Astrocyte (in vitro differentiated cells and primary cell): ENCODE results near the gene CAT. TPM values are rescaled to one million over a fixed set of nuclear protein-coding genes. Genes with fewer than 3 reads are reported as not detected.

Experiments used
- DNase-seq: peaks from one replicate; pipeline ENCODE4 v3.0.0-alpha.2; 2010; ENCODE audit warnings: low read depth
- FAIRE-seq: peaks from 2 replicates; lab custom pipeline; 2011; peaks lifted over from hg19 to GRCh38; lab: Jason Lieb, UNC
- H2AFZ ChIP-seq: 2 replicates; pipeline ENCODE4 v1.6.0; 2012; ENCODE audit warnings: low read depth, low read length, inconsistent platforms
- H3K27ac ChIP-seq: 2 replicates; pipeline ENCODE4 v1.5.1; 2011; ENCODE audit warnings: low read depth, low read length, inconsistent platforms
- H3K27me3 ChIP-seq: 2 replicates; pipeline ENCODE4 v1.6.0; 2011; ENCODE audit warnings: low read length, inconsistent platforms; ENCODE audit not compliant: insufficient read depth
- H3K36me3 ChIP-seq: 2 replicates; pipeline ENCODE4 v1.5.1; 2011; ENCODE audit warnings: low read length, inconsistent platforms; ENCODE audit not compliant: insufficient read depth
- H3K4me1 ChIP-seq: 2 replicates; pipeline ENCODE4 v1.5.1; 2011; ENCODE audit warnings: low read length, inconsistent platforms; ENCODE audit not compliant: insufficient read depth
- H3K4me2 ChIP-seq: 2 replicates; pipeline ENCODE4 v1.6.0; 2012; ENCODE audit warnings: low read length, inconsistent platforms
- H3K4me3 ChIP-seq: 2 replicates; pipeline ENCODE4 v1.5.1; 2011; ENCODE audit warnings: low read depth, mild to moderate bottlenecking, low read length, inconsistent platforms; ENCODE audit not compliant: insufficient read depth
- H3K79me2 ChIP-seq: 2 replicates; pipeline ENCODE4 v1.6.0; 2012; ENCODE audit warnings: mild to moderate bottlenecking, low read length, inconsistent platforms; ENCODE audit not compliant: insufficient read depth
- H3K9ac ChIP-seq: 2 replicates; pipeline ENCODE4 v1.6.0; 2012; ENCODE audit warnings: mild to moderate bottlenecking, low read length, inconsistent platforms
- H3K9me3 ChIP-seq: 2 replicates; pipeline ENCODE4 v1.5.1; 2012; ENCODE audit warnings: low read depth, mild to moderate bottlenecking, low read length, inconsistent platforms; ENCODE audit not compliant: insufficient read depth
- H4K20me1 ChIP-seq: 2 replicates; pipeline ENCODE4 v1.6.0; 2012; ENCODE audit warnings: low read length, inconsistent platforms; ENCODE audit not compliant: insufficient read depth
- H3K27ac Mint-ChIP-seq: one replicate; pipeline ENCODE4 v1.8.0; 2021; ENCODE audit warnings: mild to moderate bottlenecking, mixed read lengths; ENCODE audit not compliant: unreplicated experiment
- H3K27me3 Mint-ChIP-seq: one replicate; pipeline ENCODE4 v1.8.0; 2021; ENCODE audit warnings: low read depth, mixed read lengths; ENCODE audit not compliant: unreplicated experiment
- H3K36me3 Mint-ChIP-seq: one replicate; pipeline ENCODE4 v1.8.0; 2021; ENCODE audit warnings: low read depth, mixed read lengths; ENCODE audit not compliant: unreplicated experiment
- H3K4me1 Mint-ChIP-seq: one replicate; pipeline ENCODE4 v1.8.0; 2021; ENCODE audit warnings: low read depth, mixed read lengths; ENCODE audit not compliant: unreplicated experiment
- H3K4me3 Mint-ChIP-seq: one replicate; pipeline ENCODE4 v1.8.0; 2021; ENCODE audit warnings: mild to moderate bottlenecking, moderate library complexity, mixed read lengths; ENCODE audit not compliant: unreplicated experiment
- H3K9me3 Mint-ChIP-seq: one replicate; pipeline ENCODE4 v1.8.0; 2021; ENCODE audit warnings: mild to moderate bottlenecking, mixed read lengths; ENCODE audit not compliant: unreplicated experiment
- CTCF ChIP-seq: IDR thresholded peaks from 2 replicates; pipeline ENCODE4 v1.5.1; 2011; ENCODE audit warnings: low read depth, mild to moderate bottlenecking, inconsistent platforms, low read length, moderate library complexity; ENCODE audit not compliant: insufficient read depth
- EZH2 ChIP-seq: IDR thresholded peaks from 2 replicates; pipeline ENCODE4 v1.6.1; 2012; ENCODE audit warnings: mild to moderate bottlenecking, low read length, inconsistent platforms; ENCODE audit not compliant: insufficient read depth
- total RNA-seq: library from RNA; stranded (reverse); gene quantifications from 2 replicates; pipeline ENCODE4 v1.2.1, GENCODE V29; 2021

CAT gene
- total RNA-seq, 1 donor from 2014 or later, result 17.6 TPM

GRCh38 chr11:34459507-34460162 is 20.9 kb downstream of the CAT start:
- Histone ChIP-seq H3K27me3 (no peaks in the 10 kb centered on the region), H3K36me3 (peaks cover 21% of the 10 kb centered on the region), H2AFZ (no peak overlapping the region), H4K20me1 (no peaks in the 10 kb centered on the region), H3K9me3 (no peaks in the 10 kb centered on the region), H3K4me1 (no peaks in the 10 kb centered on the region), H3K79me2 (no peaks in the 10 kb centered on the region), H3K9ac (no peak overlapping the region), H3K4me3 (no peak overlapping the region), H3K4me2 (no peak overlapping the region), H3K27ac (no peak overlapping the region)
- TF ChIP-seq EZH2 (no peak), CTCF (no peak)
- no peak overlapping the region for H3K27ac Mint-ChIP-seq
- no peak overlapping the region for H3K4me3 Mint-ChIP-seq
- DNase-seq (no peak), FAIRE-seq (no peak)
- H3K36me3 Mint-ChIP-seq, result peaks cover 30% of the 10 kb centered on the region
- peaks cover under 1% of the 10 kb centered on the region for H3K9me3 Mint-ChIP-seq
- no peaks in the 10 kb centered on the region for H3K27me3 Mint-ChIP-seq
- peaks cover 9% of the 10 kb centered on the region for H3K4me1 Mint-ChIP-seq

- no peak overlapping the region for H3K9ac ChIP-seq
- H3K9me3 ChIP-seq, result no peaks in the 10 kb centered on the region
- DNase-seq (no peak), FAIRE-seq (no peak)
- TF ChIP-seq CTCF (no peak), EZH2 (no peak)
- no peak overlapping the region for H3K4me2 ChIP-seq
- Mint-ChIP-seq H3K27ac (no peak overlapping the region), H3K36me3 (peaks cover 30% of the 10 kb centered on the region), H3K27me3 (no peaks in the 10 kb centered on the region), H3K4me3 (no peak overlapping the region), H3K4me1 (peaks cover 9% of the 10 kb centered on the region), H3K9me3 (peaks cover 1% of the 10 kb centered on the region)
- H4K20me1 ChIP-seq, result no peaks in the 10 kb centered on the region
- H3K79me2 ChIP-seq, result no peaks in the 10 kb centered on the region
- H3K4me3 ChIP-seq, result no peak overlapping the region
- no peak overlapping the region for H2AFZ ChIP-seq
- H3K27ac ChIP-seq, result no peak overlapping the region
- H3K4me1 ChIP-seq, result no peaks in the 10 kb centered on the region
- H3K36me3 ChIP-seq, result peaks cover 21% of the 10 kb centered on the region
- H3K27me3 ChIP-seq, result no peaks in the 10 kb centered on the region
Observed at GRCh38 chr11:34460278-34460677, 21.5 kb downstream of the CAT start.

GRCh38 chr11:34461215-34461614 is 22.5 kb downstream of the CAT start:
- peaks cover 23% of the 10 kb centered on the region for H3K36me3 ChIP-seq
- no peak overlapping the region for H3K4me3 ChIP-seq
- H3K27me3 ChIP-seq, result no peaks in the 10 kb centered on the region
- no peaks in the 10 kb centered on the region for H4K20me1 ChIP-seq
- no peaks in the 10 kb centered on the region for H3K9me3 ChIP-seq
- H3K4me2 ChIP-seq, result no peak overlapping the region
- Mint-ChIP-seq H3K27ac (no peak overlapping the region), H3K36me3 (peaks cover 35% of the 10 kb centered on the region), H3K4me1 (peaks cover 9% of the 10 kb centered on the region), H3K9me3 (peaks cover 6% of the 10 kb centered on the region), H3K27me3 (no peaks in the 10 kb centered on the region), H3K4me3 (no peak overlapping the region)
- no peaks in the 10 kb centered on the region for H3K79me2 ChIP-seq
- FAIRE-seq (no peak), DNase-seq (no peak)
- H2AFZ ChIP-seq, result no peak overlapping the region
- no peak overlapping the region for H3K27ac ChIP-seq
- TF ChIP-seq EZH2, result no peak
- no peaks in the 10 kb centered on the region for H3K4me1 ChIP-seq
- no peak overlapping the region for H3K9ac ChIP-seq
